ENCODE data around the gene PLEKHM2.

DNA sequence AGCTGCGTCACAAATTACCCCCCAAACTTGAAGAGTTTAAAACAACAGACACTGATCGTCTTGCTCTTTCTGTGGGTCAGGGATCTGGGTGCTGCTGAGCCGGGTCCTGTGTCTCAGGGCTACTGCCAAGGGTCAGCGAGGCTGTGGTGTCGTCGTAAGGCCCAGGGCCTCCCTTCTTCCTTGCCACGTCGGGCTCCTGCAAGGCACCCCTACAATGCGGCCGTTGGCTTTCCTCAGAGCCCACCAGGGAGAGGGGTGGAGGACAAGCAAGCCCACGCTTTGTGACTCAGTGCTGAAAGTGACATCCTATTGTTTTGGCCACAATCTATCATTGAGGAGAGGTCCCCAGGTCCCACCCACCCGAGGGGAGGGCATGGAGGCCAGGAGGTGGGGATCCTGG is 66.8 kb downstream of the PLEKHM2 start:
- TF ChIP-seq, protein P1, sequence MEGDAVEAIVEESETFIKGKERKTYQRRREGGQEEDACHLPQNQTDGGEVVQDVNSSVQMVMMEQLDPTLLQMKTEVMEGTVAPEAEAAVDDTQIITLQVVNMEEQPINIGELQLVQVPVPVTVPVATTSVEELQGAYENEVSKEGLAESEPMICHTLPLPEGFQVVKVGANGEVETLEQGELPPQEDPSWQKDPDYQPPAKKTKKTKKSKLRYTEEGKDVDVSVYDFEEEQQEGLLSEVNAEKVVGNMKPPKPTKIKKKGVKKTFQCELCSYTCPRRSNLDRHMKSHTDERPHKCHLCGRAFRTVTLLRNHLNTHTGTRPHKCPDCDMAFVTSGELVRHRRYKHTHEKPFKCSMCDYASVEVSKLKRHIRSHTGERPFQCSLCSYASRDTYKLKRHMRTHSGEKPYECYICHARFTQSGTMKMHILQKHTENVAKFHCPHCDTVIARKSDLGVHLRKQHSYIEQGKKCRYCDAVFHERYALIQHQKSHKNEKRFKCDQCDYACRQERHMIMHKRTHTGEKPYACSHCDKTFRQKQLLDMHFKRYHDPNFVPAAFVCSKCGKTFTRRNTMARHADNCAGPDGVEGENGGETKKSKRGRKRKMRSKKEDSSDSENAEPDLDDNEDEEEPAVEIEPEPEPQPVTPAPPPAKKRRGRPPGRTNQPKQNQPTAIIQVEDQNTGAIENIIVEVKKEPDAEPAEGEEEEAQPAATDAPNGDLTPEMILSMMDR (IDR thresholded peaks at IDR 0.05) = no peak
- no peak for TF ChIP-seq ZFX (IDR thresholded peaks at IDR 0.05; ENCODE audit: borderline replicate concordance)
